Stimulated activated naive CD8-positive, alpha-beta T cell treated with anti-CD3 and anti-CD28 coated beads, Interleukin-15, Interleukin-2, amounts not matched to agents 100 ng/mL and 50 ng/mL, for 24 hours (primary cell): Measurements from ENCODE around the gene RASGRP1.

Source experiments
- H3K27ac Mint-ChIP-seq: one replicate; pipeline ENCODE4 v1.8.0; 2021; ENCODE audit warnings: mild to moderate bottlenecking, mixed read lengths
- H3K27me3 Mint-ChIP-seq: one replicate; pipeline ENCODE4 v1.8.0; 2021; ENCODE audit warnings: mixed read lengths
- H3K36me3 Mint-ChIP-seq: one replicate; pipeline ENCODE4 v1.8.0; 2021; ENCODE audit warnings: low read depth, mixed read lengths
- H3K4me1 Mint-ChIP-seq: one replicate; pipeline ENCODE4 v1.8.0; 2021; ENCODE audit warnings: low read depth, mixed read lengths
- H3K4me3 Mint-ChIP-seq: one replicate; pipeline ENCODE4 v1.8.0; 2021; ENCODE audit warnings: mild to moderate bottlenecking, mixed read lengths
- H3K9me3 Mint-ChIP-seq: one replicate; pipeline ENCODE4 v1.8.0; 2021; ENCODE audit warnings: mixed read lengths

RASGRP1 gene

DNA sequence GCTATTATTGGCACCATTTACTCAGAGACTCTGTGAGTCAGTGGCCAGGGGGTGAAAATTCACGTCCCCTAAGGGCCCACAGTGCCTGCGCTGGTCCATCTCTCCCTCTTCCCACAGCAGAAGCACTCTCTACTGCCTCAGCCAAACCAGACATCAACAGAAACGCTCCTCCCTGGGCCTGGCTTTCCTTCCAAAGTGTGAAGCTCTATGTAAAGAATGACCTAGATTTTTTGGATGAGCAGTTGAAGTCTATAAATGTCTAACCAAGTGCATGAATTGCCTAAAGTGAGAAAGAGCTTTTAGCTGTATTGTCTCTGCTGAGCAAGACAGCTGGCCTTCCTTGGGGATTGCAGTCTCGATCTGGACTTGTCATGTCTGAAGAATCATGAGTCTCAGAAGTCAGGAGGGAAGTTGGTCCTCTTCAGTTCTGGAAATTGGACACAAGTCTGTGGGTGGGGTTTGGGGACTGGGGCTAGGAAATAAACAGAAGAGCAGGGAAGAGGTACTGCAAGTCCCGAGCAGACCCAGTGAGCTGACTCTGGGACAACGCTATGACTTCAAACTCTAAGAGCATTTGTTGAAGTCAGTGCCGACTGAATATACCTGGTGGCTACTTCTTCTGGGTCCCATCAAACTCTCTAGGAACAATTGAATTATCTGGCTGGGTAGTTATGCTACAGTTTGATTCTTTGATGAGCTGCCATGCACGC, 29.0 kb downstream of the RASGRP1 start:
- H3K27me3 Mint-ChIP-seq, result no peaks in the 10 kb centered on the region
- H3K4me1 Mint-ChIP-seq, result peaks cover 99% of the 10 kb centered on the region
- peak overlapping the region; percentile 79 for H3K27ac Mint-ChIP-seq
- H3K36me3 Mint-ChIP-seq, result peaks cover 66% of the 10 kb centered on the region
- H3K9me3 Mint-ChIP-seq, result no peaks in the 10 kb centered on the region
- H3K4me3 Mint-ChIP-seq, result no peak overlapping the region

- peak overlapping the region; percentile 79 for H3K27ac Mint-ChIP-seq
- H3K9me3 Mint-ChIP-seq, result no peaks in the 10 kb centered on the region
- no peaks in the 10 kb centered on the region for H3K27me3 Mint-ChIP-seq
- peaks cover 100% of the 10 kb centered on the region for H3K4me1 Mint-ChIP-seq
- peaks cover 73% of the 10 kb centered on the region for H3K36me3 Mint-ChIP-seq
- H3K4me3 Mint-ChIP-seq, result no peak overlapping the region
These were observed 29.9 kb downstream of the RASGRP1 start for GRCh38 chr15:38534691-38535090.

DNA sequence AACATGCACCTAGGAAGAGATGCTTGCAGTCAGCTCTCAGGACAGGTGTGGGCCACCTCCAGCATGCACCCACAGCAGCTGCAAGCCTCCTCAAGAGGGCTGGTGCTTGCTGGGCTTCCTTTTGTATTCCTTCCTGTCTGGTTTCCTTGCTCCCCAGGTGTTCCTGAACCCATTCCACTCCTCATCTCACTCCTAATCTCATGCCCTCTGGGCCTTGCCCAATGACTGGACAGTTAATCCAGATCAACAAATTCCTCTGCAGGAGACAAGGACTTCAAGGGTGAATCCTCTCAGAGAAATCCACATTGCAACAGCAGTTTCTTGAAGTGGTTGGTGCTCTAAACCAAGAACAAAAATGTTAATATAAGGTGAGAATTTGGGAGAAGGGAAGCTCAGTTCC, 30.7 kb downstream of the RASGRP1 start:
- Mint-ChIP-seq H3K9me3 (peaks cover 2% of the 10 kb centered on the region), H3K4me3 (no peak overlapping the region), H3K27ac (peak overlapping the region; percentile 60), H3K4me1 (peaks cover 100% of the 10 kb centered on the region), H3K36me3 (peaks cover 81% of the 10 kb centered on the region), H3K27me3 (no peaks in the 10 kb centered on the region)

GRCh38 chr15:38533416-38533915, 31.1 kb downstream of the RASGRP1 start:
- Mint-ChIP-seq H3K27ac (peak overlapping the region; percentile 60), H3K4me1 (peaks cover 100% of the 10 kb centered on the region), H3K27me3 (no peaks in the 10 kb centered on the region), H3K9me3 (peaks cover 4% of the 10 kb centered on the region), H3K4me3 (no peak overlapping the region), H3K36me3 (peaks cover 84% of the 10 kb centered on the region)

DNA sequence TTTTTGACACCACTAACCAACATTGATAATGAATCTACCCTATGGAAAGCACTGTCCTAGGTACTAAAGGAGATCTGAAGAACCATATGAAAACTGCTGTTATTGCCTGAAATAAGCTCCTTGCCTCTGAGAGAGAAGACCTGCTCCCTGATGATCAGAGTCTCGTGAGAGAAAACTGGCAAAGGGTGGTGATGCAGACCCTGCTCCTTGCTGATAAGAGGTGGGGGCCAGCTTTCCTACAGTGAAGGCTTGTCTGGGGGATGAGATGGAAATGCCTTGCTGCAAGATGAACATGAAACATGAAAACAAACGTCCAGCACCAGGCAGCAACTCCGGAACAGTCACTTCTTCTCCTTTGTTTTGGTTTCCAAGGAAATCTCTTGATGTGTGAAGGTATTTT, 31.9 kb downstream of the RASGRP1 start:
- Mint-ChIP-seq H3K4me1 (peaks cover 99% of the 10 kb centered on the region), H3K36me3 (peaks cover 89% of the 10 kb centered on the region), H3K9me3 (peaks cover 4% of the 10 kb centered on the region), H3K27me3 (no peaks in the 10 kb centered on the region), H3K4me3 (no peak overlapping the region), H3K27ac (peak overlapping the region; percentile 53)

- Mint-ChIP-seq H3K4me3 (peak overlapping the region; percentile 24), H3K27me3 (no peaks in the 10 kb centered on the region), H3K4me1 (peaks cover 95% of the 10 kb centered on the region), H3K27ac (peak overlapping the region; percentile 75), H3K9me3 (peaks cover 4% of the 10 kb centered on the region), H3K36me3 (peaks cover 89% of the 10 kb centered on the region)
These were observed 33.1 kb downstream of the RASGRP1 start for GRCh38 chr15:38531509-38531908.

- Mint-ChIP-seq H3K27ac (peak overlapping the region; percentile 82), H3K36me3 (peaks cover 84% of the 10 kb centered on the region), H3K27me3 (no peaks in the 10 kb centered on the region), H3K4me1 (peaks cover 95% of the 10 kb centered on the region), H3K4me3 (peak overlapping the region; percentile 46), H3K9me3 (peaks cover 4% of the 10 kb centered on the region)
These were observed 34.5 kb downstream of the RASGRP1 start for GRCh38 chr15:38530113-38530512.

DNA sequence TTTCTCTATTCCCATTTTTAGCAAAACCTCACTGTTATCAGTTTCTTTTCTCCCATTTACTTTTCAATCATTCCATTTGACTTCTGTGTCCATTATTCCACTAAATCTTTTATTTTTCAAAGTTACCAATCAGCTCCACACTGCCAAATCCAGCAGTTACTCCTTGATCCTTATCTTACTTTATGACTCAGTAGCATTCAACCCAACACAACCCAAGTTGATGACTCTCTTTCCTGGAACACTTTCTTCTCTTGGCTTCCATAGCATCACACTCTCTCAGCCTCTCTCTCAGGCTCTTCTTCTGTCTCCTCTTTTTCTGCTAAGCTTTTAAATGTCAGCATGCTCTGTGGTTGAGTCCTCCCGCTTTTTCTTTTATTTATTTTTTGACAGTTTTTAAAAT, 36.3 kb downstream of the RASGRP1 start:
- no peaks in the 10 kb centered on the region for H3K27me3 Mint-ChIP-seq
- H3K9me3 Mint-ChIP-seq, result peaks cover 4% of the 10 kb centered on the region
- peaks cover 81% of the 10 kb centered on the region for H3K36me3 Mint-ChIP-seq
- H3K4me1 Mint-ChIP-seq, result peaks cover 94% of the 10 kb centered on the region
- peak overlapping the region; percentile 67 for H3K27ac Mint-ChIP-seq
- H3K4me3 Mint-ChIP-seq, result no peak overlapping the region

DNA sequence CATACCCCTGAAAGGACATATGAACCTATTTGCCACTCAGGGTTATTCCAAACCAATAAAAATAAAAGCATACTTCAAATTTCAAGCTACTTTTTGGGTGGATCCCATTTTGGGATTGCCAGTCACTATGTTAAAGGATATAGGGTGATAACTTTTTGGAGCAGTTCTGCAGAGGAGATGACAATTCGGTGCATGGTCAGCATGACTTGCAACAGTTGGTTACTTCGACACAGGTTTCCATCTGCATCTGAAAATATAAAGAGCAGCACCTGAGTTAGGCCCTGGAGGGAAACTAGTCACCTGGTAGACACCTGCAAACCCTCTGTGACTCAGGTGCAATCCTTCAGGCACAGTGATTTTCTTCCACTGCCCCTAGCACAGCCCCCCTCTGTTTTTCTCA, 38.5 kb downstream of the RASGRP1 start:
- Mint-ChIP-seq H3K27ac (no peak overlapping the region), H3K36me3 (peaks cover 65% of the 10 kb centered on the region), H3K9me3 (peaks cover 4% of the 10 kb centered on the region), H3K27me3 (no peaks in the 10 kb centered on the region), H3K4me3 (no peak overlapping the region), H3K4me1 (peaks cover 91% of the 10 kb centered on the region)

DNA sequence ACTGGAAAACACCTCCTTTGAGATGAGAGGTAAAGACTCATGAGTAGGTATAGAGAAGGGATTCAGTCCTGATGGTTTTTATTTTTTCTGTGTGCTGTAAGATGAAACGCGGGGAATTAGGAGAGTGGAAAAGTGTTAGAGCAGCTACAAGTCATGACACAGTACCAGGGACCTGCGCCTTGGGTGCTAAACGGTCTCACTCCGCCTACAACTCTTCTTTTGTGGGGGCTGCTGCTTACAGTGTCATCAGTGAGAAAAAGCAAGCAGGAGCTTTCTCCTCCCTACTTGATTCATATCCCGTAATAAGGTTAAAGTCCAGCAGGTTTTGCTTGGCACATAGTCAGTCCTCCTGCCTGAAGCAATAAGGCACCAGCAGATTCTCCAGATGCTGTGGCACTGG, 39.1 kb downstream of the RASGRP1 start:
- peaks cover 85% of the 10 kb centered on the region for H3K4me1 Mint-ChIP-seq
- H3K27ac Mint-ChIP-seq, result peak overlapping the region; percentile 77
- H3K4me3 Mint-ChIP-seq, result no peak overlapping the region
- H3K36me3 Mint-ChIP-seq, result peaks cover 58% of the 10 kb centered on the region
- no peaks in the 10 kb centered on the region for H3K27me3 Mint-ChIP-seq
- H3K9me3 Mint-ChIP-seq, result peaks cover 4% of the 10 kb centered on the region

- Mint-ChIP-seq H3K4me1 (peaks cover 84% of the 10 kb centered on the region), H3K27ac (peak overlapping the region; percentile 77), H3K36me3 (peaks cover 54% of the 10 kb centered on the region), H3K9me3 (peaks cover 4% of the 10 kb centered on the region), H3K27me3 (no peaks in the 10 kb centered on the region), H3K4me3 (no peak overlapping the region)
These were observed 40.5 kb downstream of the RASGRP1 start for GRCh38 chr15:38524156-38524555.

DNA sequence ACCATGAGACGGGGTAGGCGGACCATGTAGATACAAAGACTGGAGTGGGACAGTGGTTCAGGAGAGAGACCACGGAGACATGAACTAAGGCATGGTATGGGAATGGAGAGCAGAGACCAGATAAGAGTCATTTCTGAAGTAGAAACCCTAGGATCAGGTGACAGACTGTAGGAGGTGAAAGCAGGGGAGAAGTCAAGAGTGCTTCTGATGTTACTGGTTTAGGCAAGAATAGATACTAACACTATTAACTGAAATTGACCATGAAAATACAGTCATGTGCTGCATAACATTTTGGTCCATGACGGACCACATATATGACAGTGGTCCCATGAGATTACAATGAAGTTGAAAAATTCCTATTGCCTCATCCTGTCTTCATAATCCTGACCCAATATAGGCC, 41.7 kb downstream of the RASGRP1 start:
- peaks cover 52% of the 10 kb centered on the region for H3K36me3 Mint-ChIP-seq
- H3K4me3 Mint-ChIP-seq, result no peak overlapping the region
- H3K27me3 Mint-ChIP-seq, result no peaks in the 10 kb centered on the region
- H3K9me3 Mint-ChIP-seq, result no peaks in the 10 kb centered on the region
- H3K27ac Mint-ChIP-seq, result peak overlapping the region; percentile 8
- peaks cover 80% of the 10 kb centered on the region for H3K4me1 Mint-ChIP-seq

DNA sequence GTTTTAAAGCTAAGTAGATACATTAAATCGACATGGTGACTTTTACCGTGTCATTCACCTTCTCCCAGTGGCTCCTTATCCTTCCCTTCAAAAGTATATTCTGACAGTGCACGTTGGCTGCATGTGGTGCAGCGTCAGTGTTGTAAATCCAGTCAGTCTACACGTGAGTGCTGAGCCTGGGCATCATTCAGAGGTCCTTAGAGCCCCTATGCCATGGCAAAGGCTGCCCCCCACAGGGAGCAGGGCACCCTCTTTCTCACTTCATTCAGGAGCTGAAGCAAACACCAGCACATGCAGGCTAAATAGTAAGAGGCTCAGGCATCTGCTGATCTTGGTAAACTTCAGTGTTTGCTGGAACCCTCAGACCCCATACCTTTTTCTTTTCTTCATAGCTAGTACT, 43.3 kb downstream of the RASGRP1 start:
- no peaks in the 10 kb centered on the region for H3K27me3 Mint-ChIP-seq
- H3K36me3 Mint-ChIP-seq, result peaks cover 53% of the 10 kb centered on the region
- peak overlapping the region; percentile 37 for H3K27ac Mint-ChIP-seq
- peaks cover 71% of the 10 kb centered on the region for H3K4me1 Mint-ChIP-seq
- no peak overlapping the region for H3K4me3 Mint-ChIP-seq
- H3K9me3 Mint-ChIP-seq, result no peaks in the 10 kb centered on the region

GRCh38 chr15:38520035-38520434, 44.6 kb downstream of the RASGRP1 start:
- Mint-ChIP-seq H3K27ac (peak overlapping the region; percentile 68), H3K4me1 (peaks cover 63% of the 10 kb centered on the region), H3K4me3 (no peak overlapping the region), H3K36me3 (peaks cover 58% of the 10 kb centered on the region), H3K27me3 (no peaks in the 10 kb centered on the region), H3K9me3 (no peaks in the 10 kb centered on the region)

DNA sequence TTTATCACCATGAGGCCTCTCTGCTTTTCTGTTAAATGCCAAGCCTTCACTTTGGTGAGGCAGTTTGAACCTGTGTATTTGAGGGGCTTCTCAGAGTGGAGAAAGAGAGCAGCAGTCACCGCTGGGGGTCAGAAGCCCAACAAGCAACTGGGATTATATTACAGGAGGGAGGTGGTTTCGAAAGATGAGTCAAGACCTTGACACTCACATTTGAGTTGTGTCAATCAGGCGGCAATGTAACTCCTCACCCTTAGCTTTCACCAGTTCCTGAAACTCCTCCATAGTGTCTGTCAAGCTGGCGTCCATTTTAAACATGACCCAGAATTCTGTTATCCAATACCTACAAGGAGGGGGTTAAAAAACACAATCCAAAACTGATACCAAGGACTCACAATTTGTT, 46.5 kb downstream of the RASGRP1 start:
- H3K36me3 Mint-ChIP-seq, result peaks cover 58% of the 10 kb centered on the region
- no peak overlapping the region for H3K4me3 Mint-ChIP-seq
- H3K4me1 Mint-ChIP-seq, result peaks cover 47% of the 10 kb centered on the region
- H3K27me3 Mint-ChIP-seq, result no peaks in the 10 kb centered on the region
- H3K27ac Mint-ChIP-seq, result peak overlapping the region; percentile 72
- H3K9me3 Mint-ChIP-seq, result no peaks in the 10 kb centered on the region
